Measurements from ENCODE around the gene ITPRIP.
A peak's percentile ranks its signal among the peaks of the same experiment; 100 is the strongest.

The ITPRIP gene

DNA sequence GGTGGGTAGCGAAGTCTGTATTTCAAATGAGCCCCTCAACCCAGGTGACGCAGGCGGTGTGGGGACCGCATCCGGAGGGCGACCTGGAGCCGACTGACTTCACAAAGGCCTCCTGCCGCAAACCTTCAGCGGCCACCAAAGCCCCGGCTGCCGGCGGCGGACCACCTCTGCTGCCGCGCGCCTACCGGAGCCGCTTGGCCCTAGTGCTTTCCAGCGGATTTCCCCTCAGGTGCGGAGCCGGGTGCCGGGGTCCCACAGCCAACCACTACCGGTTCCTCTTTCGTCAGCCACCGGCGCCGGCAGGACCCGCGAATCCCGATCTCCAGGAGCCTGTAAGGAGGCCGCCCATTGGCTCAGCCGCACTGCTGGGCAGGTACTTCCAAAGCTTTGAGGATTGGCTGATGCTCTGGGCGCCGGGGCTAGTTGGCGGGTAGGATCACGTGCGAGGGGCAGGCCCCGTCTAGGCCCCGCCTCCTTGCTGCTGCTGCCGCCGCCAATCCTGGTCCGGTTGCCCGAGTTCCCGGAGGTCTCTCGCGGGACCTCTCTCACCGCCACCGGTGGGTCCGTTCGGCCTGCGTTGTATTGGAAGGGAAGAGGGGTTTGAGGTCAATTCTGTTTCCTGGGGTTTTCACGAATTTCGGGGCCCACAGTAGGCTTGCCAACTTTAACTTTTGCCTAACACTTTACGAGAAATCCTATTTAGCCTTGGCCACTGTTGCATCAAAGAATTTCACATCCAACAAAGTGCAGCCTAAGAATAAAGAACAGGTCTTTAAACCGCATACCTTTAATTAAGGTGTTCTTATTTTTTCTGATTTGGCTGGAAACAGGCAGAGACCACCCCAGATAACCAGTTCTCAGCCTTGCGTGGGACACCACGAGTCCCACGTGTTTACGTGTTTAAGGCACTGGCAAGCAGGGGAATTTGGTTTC lies 69.3 kb downstream of the ITPRIP start, which contains the start of gene GSTO2:
Gene GSTO2 (plus strand): TSS at position 472 of the 933 bp plus-strand sequence. CDS start 5,732 bp downstream, outside the sequence.
- CTCF ChIA-PET: interaction anchor here (0.6 to 2.7 kb wide), 4 partner anchors 20 to 283 kb away, joined by 3 to 13 read pairs (median 4); partner anchors contain the start of gene CFAP43
- Histone ChIP-seq H3K27ac (ENCODE audit: extremely low read depth, low read depth, low read length) (peak within 1 kb of the TSS; percentile 13; the same call in 1 of the 2 replicates), H3K36me3 (ENCODE audit: control insufficient read depth in 2 of 2, insufficient read depth in 1 of 2, low read length in 2 of 2) (peaks cover 19 to 46% of the 10 kb centered on the region in 2 experiments), H3K4me3 (ENCODE audit: low read depth, low read length) (peak within 1 kb of the TSS; percentile 94), H3K4me1 (ENCODE audit: control insufficient read depth, insufficient read depth, low read length) (0 out of 2 replicates have a peak, but pooled peaks cover 2% of the 10 kb centered on the region), H3K9me3 (ENCODE audit: control insufficient read depth, insufficient read depth, low read depth, low read length) (no peaks in the 10 kb centered on the region)
- POLR2A ChIA-PET: interaction anchor here (0.6 to 4.0 kb wide), 8 partner anchors 8 to 1445 kb away, joined by 3 to 44 read pairs (median 4); partner anchors contain the start of genes CFAP58, GSTO1 and ITPRIP
- no peak for TF ChIP-seq IKZF3 (tag by site-specific recombination; IDR thresholded peaks at IDR 0.05)
- 0 out of 2 replicates have a peak, but pooled peaks have one; percentile 52 for TF ChIP-seq ZBTB7A (tag by site-specific recombination; IDR thresholded peaks at IDR 0.05; ENCODE audit: low read depth)
- TF ChIP-seq SP3 (tag by site-specific recombination; IDR thresholded peaks at IDR 0.05): peak; percentile 95
- TF ChIP-seq SP7 (tag by site-specific recombination; IDR thresholded peaks at IDR 0.05): peak; percentile 11; the same call in 1 of the 2 replicates
- TF ChIP-seq ZNF132 (tag by site-specific recombination; IDR thresholded peaks at IDR 0.05; ENCODE audit: borderline replicate concordance): no peak
- TF ChIP-seq, protein P1, sequence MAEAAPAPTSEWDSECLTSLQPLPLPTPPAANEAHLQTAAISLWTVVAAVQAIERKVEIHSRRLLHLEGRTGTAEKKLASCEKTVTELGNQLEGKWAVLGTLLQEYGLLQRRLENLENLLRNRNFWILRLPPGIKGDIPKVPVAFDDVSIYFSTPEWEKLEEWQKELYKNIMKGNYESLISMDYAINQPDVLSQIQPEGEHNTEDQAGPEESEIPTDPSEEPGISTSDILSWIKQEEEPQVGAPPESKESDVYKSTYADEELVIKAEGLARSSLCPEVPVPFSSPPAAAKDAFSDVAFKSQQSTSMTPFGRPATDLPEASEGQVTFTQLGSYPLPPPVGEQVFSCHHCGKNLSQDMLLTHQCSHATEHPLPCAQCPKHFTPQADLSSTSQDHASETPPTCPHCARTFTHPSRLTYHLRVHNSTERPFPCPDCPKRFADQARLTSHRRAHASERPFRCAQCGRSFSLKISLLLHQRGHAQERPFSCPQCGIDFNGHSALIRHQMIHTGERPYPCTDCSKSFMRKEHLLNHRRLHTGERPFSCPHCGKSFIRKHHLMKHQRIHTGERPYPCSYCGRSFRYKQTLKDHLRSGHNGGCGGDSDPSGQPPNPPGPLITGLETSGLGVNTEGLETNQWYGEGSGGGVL (tag by site-specific recombination; IDR thresholded peaks at IDR 0.05): no peak
- TF ChIP-seq ZNF311 (tag by site-specific recombination; IDR thresholded peaks at IDR 0.05; ENCODE audit: borderline replicate concordance): no peak
- TF ChIP-seq, protein P2, sequence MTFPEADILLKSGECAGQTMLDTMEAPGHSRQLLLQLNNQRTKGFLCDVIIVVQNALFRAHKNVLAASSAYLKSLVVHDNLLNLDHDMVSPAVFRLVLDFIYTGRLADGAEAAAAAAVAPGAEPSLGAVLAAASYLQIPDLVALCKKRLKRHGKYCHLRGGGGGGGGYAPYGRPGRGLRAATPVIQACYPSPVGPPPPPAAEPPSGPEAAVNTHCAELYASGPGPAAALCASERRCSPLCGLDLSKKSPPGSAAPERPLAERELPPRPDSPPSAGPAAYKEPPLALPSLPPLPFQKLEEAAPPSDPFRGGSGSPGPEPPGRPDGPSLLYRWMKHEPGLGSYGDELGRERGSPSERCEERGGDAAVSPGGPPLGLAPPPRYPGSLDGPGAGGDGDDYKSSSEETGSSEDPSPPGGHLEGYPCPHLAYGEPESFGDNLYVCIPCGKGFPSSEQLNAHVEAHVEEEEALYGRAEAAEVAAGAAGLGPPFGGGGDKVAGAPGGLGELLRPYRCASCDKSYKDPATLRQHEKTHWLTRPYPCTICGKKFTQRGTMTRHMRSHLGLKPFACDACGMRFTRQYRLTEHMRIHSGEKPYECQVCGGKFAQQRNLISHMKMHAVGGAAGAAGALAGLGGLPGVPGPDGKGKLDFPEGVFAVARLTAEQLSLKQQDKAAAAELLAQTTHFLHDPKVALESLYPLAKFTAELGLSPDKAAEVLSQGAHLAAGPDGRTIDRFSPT (tag by site-specific recombination; IDR thresholded peaks at IDR 0.05): no peak
- no peak for TF ChIP-seq OSR2 (tag by site-specific recombination; IDR thresholded peaks at IDR 0.05)
- TF ChIP-seq, protein P3, sequence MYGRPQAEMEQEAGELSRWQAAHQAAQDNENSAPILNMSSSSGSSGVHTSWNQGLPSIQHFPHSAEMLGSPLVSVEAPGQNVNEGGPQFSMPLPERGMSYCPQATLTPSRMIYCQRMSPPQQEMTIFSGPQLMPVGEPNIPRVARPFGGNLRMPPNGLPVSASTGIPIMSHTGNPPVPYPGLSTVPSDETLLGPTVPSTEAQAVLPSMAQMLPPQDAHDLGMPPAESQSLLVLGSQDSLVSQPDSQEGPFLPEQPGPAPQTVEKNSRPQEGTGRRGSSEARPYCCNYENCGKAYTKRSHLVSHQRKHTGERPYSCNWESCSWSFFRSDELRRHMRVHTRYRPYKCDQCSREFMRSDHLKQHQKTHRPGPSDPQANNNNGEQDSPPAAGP (tag by site-specific recombination; IDR thresholded peaks at IDR 0.05): no peak; the same call in 1 of the 2 replicates
- TF ChIP-seq ZNF184 (tag by site-specific recombination; IDR thresholded peaks at IDR 0.05): peak; percentile 20; the same call in 1 of the 2 replicates
- TF ChIP-seq, protein P4, sequence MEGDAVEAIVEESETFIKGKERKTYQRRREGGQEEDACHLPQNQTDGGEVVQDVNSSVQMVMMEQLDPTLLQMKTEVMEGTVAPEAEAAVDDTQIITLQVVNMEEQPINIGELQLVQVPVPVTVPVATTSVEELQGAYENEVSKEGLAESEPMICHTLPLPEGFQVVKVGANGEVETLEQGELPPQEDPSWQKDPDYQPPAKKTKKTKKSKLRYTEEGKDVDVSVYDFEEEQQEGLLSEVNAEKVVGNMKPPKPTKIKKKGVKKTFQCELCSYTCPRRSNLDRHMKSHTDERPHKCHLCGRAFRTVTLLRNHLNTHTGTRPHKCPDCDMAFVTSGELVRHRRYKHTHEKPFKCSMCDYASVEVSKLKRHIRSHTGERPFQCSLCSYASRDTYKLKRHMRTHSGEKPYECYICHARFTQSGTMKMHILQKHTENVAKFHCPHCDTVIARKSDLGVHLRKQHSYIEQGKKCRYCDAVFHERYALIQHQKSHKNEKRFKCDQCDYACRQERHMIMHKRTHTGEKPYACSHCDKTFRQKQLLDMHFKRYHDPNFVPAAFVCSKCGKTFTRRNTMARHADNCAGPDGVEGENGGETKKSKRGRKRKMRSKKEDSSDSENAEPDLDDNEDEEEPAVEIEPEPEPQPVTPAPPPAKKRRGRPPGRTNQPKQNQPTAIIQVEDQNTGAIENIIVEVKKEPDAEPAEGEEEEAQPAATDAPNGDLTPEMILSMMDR (tag by site-specific recombination; IDR thresholded peaks at IDR 0.05): 0 out of 2 replicates have a peak, but pooled peaks have one; percentile 9
- peak; percentile 46; the same call in 1 of the 2 replicates for TF ChIP-seq ZNF2 (tag by site-specific recombination; IDR thresholded peaks at IDR 0.05)
- TF ChIP-seq, protein P5, sequence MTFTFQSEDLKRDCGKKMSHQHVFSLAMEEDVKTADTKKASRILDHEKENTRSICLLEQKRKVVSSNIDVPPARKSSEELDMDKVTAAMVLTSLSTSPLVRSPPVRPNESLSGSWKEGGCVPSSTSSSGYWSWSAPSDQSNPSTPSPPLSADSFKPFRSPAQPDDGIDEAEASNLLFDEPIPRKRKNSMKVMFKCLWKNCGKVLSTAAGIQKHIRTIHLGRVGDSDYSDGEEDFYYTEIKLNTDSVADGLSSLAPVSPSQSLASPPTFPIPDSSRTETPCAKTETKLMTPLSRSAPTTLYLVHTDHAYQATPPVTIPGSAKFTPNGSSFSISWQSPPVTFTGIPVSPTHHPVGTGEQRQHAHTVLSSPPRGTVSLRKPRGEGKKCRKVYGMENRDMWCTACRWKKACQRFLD (tag by site-specific recombination; IDR thresholded peaks at IDR 0.05): peak; percentile 90
- TF ChIP-seq ZNF394 (tag by site-specific recombination; IDR thresholded peaks at IDR 0.05; ENCODE audit: borderline replicate concordance): peak; percentile 19; the same call in 1 of the 2 replicates
- TF ChIP-seq, protein P6, sequence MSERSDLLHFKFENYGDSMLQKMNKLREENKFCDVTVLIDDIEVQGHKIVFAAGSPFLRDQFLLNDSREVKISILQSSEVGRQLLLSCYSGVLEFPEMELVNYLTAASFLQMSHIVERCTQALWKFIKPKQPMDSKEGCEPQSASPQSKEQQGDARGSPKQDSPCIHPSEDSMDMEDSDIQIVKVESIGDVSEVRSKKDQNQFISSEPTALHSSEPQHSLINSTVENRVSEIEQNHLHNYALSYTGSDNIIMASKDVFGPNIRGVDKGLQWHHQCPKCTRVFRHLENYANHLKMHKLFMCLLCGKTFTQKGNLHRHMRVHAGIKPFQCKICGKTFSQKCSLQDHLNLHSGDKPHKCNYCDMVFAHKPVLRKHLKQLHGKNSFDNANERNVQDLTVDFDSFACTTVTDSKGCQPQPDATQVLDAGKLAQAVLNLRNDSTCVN (tag by site-specific recombination; optimal IDR thresholded peaks at IDR 0.05): peak; percentile 19
- TF ChIP-seq, protein P7, sequence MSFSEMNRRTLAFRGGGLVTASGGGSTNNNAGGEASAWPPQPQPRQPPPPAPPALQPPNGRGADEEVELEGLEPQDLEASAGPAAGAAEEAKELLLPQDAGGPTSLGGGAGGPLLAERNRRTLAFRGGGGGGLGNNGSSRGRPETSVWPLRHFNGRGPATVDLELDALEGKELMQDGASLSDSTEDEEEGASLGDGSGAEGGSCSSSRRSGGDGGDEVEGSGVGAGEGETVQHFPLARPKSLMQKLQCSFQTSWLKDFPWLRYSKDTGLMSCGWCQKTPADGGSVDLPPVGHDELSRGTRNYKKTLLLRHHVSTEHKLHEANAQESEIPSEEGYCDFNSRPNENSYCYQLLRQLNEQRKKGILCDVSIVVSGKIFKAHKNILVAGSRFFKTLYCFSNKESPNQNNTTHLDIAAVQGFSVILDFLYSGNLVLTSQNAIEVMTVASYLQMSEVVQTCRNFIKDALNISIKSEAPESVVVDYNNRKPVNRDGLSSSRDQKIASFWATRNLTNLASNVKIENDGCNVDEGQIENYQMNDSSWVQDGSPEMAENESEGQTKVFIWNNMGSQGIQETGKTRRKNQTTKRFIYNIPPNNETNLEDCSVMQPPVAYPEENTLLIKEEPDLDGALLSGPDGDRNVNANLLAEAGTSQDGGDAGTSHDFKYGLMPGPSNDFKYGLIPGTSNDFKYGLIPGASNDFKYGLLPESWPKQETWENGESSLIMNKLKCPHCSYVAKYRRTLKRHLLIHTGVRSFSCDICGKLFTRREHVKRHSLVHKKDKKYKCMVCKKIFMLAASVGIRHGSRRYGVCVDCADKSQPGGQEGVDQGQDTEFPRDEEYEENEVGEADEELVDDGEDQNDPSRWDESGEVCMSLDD (tag by site-specific recombination; IDR thresholded peaks at IDR 0.05): no peak
- TF ChIP-seq ZBTB8A (tag by site-specific recombination; IDR thresholded peaks at IDR 0.05): 0 out of 2 replicates have a peak, but pooled peaks have one; percentile 23
- peak; percentile 39; the same call in 1 of the 2 replicates for TF ChIP-seq ZXDB (tag by site-specific recombination; IDR thresholded peaks at IDR 0.05)
